GM18858 (cell line): Measurements from ENCODE around the gene SPRED3.

ENCODE experiments used
- ATAC-seq: cut with Tn5 transposase; IDR thresholded peaks from one replicate; pipeline ENCODE4 v1.9.1; 2021; ENCODE audit not compliant: unreplicated experiment

SPRED3 gene

GRCh38 chr19:38443458-38443999 is 55.0 kb downstream of the SPRED3 start:
- ATAC-seq = no peak

GRCh38 chr19:38444026-38444425 is 55.5 kb downstream of the SPRED3 start:
- no peak for ATAC-seq

- ATAC-seq = no peak
These were observed 56.9 kb downstream of the SPRED3 start for GRCh38 chr19:38445362-38445761.

GRCh38 chr19:38448225-38448624 is 59.7 kb downstream of the SPRED3 start:
- no peak for ATAC-seq
